OCI-LY3 (cell line): ENCODE results near the gene GRK1.

ENCODE experiments used
- CTCF ChIP-seq: fragments of 200-600, 300-600 bp; sonication (generic); IDR thresholded peaks from 2 replicates; pipeline ENCODE4 v1.5.1; 2014; ENCODE audit warnings: antibody characterized with exemption, low read length, low read depth
- EZH2phosphoT487 ChIP-seq: fragments of 200-600 bp; shearing (Covaris generic); IDR thresholded peaks from 2 replicates; pipeline ENCODE4 v1.6.1; 2018; ENCODE audit warnings: antibody characterized with exemption, mixed run types, low read depth

- TF ChIP-seq CTCF, result no peak
- TF ChIP-seq EZH2phosphoT487, result no peak
Measured at GRCh38 chr13:113750554-113751399, 83.8 kb downstream of the GRK1 start.
